Activated CD8-positive, alpha-beta memory T cell treated with anti-CD3 and anti-CD28 coated beads for 48 hours (primary cell): ENCODE results near the gene EMP3.
A peak's percentile ranks its signal among the peaks of the same experiment; 100 is the strongest.
"Not testable (repeated sequence)": the region's sequence is repeated elsewhere in the genome, so short reads cannot be mapped to it uniquely, and the experiment has no call there.

Experiments used
- DNase-seq, 3 experiments: peaks; one replicate each; pipeline ENCODE4 v3.0.0-alpha.2; 2020; ENCODE audit warnings: low read depth in 2 of 3, low spot score in 2 of 3

The EMP3 gene, protein sequence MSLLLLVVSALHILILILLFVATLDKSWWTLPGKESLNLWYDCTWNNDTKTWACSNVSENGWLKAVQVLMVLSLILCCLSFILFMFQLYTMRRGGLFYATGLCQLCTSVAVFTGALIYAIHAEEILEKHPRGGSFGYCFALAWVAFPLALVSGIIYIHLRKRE

DNA sequence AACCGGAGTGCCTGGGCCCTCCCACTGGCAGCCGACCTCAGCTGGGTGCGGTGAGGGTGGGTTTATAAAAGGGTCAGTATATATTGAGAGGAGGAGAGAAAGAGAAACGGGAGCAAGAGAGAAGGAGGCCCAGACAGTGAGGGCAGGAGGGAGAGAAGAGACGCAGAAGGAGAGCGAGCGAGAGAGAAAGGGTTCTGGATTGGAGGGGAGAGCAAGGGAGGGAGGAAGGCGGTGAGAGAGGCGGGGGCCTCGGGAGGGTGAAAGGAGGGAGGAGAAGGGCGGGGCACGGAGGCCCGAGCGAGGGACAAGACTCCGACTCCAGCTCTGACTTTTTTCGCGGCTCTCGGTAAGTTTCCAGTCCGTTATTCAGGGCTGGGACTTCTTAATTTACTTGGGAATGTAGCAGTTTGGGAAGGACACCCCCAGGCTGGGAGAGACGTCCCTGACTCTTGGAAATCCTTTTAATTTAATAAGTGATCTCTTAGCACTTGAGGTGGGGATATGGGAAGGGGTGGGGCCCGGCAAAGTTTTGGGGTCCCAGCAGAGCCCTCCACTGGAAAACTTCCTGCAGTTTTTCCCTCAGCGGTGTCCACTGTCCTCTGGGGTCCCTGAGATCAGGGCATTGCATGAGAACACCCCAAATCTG is at the start of gene EMP3:
TSS of gene EMP3 (plus strand) at position 288 of the 646 bp plus-strand sequence. CDS start 1,293 bp downstream, outside the sequence.
- DNase-seq: peak; percentile 55 to 68 (median 57)

DNA sequence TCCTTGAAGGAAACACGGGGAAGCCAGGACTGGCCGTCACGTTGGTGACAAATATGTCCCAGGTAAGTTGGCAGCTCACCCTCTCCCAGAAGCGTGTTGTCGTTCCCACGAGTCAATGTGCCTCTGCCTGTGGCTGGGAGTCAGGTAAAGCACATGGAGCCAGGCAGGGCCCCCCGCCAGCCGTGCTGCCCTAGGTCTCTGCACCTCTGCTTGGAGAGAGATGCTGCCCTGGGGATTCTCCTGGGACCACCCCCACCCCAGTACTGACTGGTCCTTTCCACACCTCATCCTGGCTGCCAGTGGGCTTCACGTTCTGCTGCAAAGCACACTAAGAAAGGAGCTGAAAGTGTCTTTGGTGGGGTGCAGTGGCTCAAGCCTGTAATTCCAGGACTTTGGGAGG is 45.6 kb upstream of the EMP3 start:
- DNase-seq: no peak

DNA sequence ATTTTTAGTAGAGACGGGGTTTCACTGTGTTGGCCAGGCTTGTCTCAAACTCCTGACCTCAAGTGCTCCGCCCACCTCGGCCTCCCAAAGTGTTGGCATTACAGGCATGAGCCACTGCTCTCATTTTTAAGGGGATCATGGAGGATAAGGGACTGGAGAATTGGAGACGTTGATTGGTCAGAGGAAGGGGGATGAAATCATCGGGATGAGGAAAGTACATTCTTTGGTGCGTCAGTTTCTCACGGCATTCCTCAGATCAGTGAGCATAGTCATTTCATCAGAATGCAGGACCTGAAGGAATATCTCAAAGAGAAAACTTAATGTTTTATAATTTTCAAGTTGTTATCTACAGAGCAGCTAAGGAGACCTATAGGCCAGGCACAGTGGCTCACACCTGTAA is 41.4 kb upstream of the EMP3 start:
- no peak for DNase-seq

DNA sequence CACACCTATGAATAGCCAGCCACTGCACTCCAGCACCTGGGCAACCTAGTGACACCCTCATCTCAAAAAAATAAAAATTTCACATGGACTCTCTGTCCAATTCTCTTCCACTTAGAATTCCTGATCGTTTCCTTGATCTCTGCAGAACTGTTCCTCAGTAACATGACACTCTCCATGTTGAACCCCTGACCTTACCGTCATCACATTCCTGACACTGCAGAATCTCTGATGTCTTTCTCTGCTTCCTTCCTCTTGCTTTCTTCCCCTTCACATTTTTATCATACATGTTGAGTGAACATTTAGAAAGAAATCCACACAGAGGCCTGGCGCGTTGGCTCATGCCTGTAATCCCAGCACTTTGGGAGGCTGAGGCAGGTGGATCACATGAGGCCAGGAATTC is 40.5 kb upstream of the EMP3 start:
- DNase-seq: no peak

DNA sequence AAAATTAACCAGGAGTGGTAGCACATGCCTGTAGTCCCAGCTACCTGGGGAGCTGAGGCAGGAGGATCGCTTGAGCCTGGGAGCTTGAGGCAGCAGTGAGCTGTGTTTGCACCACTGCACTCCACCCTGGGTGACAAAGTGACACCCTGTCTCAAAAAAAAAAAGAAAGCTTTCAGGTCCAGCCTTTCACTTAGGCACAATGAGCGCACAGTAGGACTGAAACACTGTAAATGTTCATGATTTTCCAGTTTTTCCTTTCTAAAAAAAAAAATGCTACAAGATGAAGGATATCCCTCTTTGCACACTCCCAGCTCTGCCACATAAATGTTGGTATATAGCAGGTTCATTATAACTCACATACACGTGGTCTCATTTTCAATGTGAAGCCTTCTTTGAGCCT is 37.6 kb upstream of the EMP3 start:
- DNase-seq: no peak

DNA sequence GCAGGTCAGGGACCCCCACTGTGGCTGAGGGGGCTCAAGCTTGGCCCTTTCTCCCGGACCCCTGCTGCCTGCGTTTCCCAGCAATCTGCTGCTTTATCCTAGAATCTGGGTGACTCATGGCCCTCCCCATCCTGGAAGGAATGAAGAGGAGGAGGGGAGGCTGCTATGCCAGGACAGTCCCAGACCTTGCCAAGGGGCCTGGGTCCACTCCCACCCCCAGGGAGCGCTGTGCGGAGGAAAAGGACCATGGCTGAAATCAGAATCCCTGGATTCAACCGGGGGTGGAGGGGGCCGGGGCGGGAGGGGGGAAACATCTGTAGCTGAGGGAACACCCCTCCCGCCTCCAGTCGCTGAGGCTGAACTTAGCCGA is 35.0 kb upstream of the EMP3 start:
- DNase-seq: no peak

DNA sequence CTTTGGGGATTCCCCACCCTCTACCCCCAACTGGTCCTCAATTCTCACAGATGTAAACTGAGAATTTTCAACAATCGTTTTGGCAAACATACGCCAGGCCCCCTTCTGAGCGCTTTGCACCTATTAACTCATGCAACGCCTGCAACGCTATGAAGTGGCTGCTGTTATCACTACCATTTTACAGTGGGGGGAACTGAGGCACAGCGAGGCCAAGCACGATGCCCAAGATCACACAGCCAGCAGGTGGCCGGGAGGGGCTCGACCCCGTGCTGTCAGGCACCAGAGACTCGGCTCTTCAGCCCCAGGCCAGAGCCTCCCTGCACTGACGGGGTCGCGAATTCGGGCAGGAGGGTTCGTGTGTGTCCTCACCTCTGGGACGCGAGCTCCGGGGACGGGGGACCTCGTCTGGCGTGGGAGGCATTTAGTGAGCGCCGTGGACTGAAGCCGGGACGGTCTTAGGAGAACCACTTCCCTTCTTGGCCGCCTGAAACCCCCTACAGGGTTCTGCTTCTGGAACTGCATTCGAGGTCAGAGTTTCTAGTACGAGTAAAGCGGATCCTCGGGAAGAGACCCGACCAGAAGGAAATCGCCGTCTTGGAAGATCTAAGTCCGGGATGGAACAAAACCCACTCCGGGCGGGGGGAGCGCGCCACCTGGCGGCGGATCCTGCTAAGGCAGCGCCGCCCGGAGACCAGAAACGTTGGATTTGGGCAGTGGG is 34.4 kb upstream of the EMP3 start:
- DNase-seq: peak in 2 of 3 experiments; percentile 42 to 61

DNA sequence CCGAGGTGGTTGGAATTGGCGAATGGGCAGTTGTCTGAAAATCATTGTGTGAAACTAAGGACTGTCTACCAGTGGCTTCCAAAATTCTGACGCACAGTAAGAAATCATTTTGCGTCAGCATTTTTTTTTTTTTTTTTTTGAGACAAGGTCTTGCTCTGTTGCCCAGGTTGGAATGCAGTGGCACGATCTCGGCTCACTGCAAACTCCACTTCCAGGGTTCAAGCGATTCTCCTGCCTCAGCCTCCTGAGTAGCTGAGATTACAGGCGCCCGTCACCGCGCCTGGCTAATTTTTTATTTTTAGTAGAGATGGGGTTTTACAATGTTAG is 33.9 kb upstream of the EMP3 start:
- not testable (repeated sequence) for DNase-seq

DNA sequence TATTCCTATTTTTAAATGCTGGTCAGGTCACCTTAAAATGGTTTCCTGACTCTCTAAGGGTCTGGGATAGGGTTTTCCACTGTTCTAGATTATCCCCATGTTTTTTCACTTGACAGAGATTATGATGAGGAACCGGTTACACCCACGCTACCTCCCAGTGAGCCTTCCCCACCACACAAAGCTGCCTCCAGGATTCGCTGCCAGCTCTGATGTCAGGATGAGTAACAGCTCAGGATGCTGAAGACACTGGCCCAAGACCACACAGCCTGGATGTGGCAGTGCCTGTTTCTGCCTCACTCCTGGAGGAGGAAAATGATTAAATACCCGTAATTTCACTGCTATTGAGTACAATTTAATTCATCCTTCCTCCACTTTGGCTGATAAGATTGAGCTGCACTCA is 32.6 kb upstream of the EMP3 start:
- DNase-seq: no peak

DNA sequence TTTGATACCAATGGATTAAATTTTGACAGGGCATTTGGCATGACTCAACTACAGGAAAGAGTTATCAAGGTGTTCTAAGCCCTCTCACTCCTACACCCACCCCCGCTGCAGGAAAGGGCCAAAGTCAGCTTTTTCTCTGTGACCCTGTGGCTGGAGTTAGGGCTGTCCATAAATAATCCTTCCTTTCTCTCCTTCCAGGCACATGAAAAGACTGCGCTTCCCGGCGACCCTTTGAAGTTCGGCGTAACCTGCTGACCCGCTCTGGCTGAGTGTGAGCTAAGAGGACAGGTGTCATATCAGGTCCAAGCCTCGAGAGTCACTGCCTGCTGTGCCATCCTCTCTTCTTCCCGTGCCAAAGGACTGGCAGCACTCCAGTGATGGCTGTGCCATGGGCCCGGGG is 29.9 kb upstream of the EMP3 start:
- no peak for DNase-seq

DNA sequence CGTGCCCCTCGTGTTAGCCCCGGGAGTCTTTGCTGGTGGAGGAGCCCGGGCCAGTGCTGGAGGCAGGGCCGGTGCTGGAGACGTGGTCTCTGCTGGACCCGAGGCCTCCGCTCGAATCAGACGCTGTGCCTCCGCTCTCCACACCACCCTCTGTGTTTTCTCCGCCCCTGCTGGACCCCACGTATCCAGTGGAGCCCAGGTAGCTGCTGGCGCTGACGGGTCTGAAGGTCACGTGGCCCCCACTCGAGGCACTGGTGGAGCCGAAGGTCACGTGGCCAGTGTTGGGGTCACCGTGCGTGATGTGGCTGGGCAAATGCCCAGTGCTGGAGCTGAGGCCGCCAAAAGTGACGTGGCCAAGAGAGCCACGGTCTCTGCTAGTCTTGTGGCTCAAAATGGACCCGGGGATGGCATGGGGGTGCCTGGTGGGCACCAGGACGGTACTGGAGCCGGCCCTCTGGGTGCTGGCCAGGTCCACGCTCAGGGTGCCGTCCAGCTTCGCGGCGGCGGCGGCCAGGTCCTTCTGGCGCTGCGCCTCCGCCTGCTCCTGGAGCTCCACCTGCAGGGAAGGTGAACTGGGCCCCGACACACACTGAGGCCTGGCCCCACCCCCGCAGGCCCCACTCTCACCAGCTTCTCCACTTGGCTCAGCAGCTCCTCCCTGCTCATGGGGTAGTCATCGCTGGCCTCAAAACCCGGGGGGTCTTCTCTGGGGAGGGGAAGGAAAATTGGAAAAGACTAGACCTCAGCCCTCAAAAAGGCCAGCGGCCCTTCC is 28.2 kb upstream of the EMP3 start:
- no peak for DNase-seq

DNA sequence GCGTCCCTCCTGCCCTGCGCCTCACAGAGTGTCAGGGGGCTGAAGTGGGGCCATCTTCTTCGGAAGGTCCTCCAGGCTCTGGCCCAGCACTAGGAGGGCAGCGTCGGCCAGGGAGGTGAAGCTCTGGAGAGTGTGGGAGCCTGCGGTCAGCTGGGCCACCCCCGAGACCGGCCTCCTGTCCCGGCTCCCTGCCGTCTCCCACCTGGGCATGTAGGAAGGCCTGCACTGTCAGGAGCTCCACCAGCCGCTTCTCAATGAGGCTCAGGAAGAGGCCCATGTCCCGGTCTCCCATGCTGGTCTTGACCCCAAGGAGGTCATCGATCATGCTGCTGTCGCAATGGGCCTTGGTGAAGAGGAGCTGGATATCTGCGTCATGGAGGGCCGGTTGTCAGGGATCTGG is 27.4 kb upstream of the EMP3 start:
- DNase-seq: no peak

DNA sequence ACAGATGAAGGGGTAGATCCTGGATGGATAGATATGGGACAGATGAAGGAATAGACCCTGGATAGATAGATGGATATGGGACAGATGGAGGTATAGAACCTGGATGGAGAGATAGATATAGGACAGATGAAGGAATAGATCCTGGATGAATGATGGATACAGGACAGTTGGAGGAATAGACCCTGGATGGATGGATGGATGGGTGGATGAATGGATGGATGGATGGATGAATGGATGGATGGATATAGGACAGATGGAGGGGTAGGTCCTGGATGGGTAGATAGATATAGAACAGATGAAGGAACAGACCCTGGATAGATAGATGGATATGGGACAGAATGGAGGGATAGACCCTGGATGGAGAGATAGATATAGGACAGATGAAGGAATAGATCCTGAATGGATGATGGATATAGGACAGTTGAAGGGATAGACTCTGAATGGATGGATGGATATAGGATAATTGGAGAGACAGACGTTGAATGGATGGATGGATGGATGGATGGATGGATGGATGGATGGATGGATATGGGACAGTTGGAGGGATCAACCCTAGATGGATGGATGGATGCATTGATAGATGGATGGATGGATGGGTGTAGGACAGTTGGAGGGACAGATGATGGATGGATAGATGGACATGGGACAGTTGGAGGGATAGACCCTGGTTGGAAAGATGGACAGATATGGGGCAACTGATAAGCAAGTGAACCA is 23.3 kb upstream of the EMP3 start:
- DNase-seq: no peak

DNA sequence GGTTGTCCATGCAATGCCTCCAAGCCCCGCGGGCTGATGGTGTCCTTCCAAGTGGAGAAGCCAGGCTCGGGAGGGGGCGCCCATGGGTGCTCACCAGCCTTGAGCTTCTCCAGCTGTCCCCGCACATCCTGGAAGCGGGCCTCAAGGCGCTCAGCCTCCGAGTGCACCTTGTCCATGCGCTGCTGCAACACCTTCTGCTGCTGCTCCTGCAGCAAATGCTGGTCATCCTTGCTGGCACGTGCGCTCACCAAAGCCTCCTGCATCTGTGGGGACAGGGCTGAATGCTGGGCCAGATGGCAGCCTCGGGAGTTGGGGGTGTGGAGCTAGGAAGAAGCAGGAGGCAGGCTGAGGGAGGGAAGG is 22.8 kb upstream of the EMP3 start:
- no peak for DNase-seq

DNA sequence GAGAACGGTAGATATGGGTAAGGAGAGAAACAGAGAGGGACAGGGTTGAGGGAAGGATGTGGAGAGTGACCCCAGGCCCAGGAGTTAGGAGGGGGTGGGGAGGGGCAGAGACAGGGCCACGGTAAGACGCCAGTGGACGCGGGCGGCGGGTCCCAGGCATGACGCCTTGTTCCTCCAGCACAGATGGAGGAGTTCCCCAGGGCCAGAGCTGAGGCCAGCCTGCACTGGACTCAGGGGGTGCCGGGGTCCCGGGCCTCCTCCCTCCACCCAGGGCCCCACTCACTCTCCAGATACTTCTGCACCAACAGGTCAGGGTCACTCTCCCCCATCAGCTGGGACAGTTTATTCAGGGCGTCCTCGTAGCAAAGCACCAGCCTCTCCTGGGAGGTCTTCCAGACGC is 22.0 kb upstream of the EMP3 start:
- no peak for DNase-seq

DNA sequence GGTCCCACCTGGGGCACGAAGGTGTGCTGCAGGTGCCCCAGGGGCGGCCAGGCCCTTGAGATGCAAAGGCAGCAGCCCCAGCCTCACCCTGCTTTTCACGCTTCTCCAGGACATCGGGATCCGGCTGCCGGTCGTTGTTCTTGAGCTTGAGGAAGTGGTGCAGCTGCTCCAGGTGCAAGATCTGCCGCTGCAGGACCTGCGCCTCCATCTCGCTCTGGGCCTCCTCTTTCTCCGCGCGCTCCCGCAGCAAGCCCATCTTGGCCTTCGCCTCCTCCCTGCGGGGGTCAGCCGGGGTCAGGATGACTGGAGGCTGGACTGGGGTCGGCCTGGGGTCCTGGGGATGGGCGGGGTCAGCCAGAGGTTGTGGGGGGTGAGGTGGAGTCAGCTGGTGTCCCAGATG is 21.5 kb upstream of the EMP3 start:
- DNase-seq: no peak

DNA sequence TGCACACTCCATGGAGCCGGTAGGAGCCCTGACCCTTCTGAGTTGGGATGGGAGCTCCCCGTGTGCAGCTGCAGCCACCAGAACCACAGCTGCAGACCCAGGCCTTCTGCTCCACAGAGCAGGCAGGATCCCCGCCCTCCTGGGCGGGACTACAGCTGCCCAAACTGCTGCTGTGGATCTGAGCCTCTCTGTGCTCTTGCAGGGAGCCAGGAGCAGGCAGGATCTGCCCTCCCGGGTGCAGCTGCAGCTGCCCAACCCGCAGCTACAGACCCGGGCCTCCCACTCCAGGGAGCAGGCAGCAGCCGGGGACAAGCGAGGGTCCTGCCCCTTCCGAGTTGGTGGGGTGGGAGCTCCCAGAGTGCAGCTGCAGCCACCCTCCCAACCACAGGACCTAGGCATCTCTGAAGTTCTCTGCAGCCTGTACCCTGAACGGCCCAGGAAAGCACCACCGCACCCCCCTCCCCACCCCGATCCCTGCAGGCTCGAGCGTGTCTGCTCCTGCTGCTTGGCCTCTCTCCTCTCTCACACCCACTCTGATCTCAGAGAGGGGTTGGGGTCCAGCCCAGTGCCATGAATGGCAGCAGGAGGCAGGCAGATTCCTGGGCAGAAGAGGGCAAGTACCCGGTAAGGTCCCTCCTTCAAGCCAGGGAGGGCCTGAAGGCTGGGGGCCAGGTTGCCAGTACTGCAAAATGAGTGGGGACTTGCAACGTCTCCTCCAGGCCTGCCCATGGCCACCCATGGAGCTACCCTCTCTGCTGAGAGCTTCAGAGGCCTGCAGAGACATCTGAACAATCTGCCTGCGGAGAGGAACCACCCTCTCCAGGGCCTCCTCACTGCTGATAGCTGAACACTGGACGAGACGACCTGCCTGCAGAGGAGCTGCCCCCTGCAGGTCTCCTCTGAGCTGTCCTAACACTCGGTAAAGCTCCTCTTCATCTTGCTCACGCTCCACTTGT is 16.4 kb upstream of the EMP3 start:
- DNase-seq: no peak

DNA sequence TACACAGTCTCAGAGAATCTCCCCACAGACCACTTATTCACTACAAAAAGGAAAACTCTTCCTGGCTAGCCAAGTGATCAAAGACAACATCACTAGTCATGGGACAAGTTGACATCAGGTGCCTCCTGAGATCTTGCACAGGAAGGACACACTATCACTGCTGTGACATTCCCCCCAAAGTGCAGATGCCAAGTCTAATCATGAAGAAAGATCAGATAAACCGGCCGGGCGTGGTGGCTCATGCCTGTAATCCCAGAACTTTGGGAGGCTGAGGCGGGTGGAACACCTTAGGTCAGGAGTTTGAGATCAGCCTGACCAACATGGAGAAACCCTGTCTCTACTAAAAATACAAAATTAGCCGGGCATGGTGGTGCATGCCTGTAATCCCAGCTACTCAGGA is 15.6 kb upstream of the EMP3 start:
- not testable (repeated sequence) for DNase-seq

DNA sequence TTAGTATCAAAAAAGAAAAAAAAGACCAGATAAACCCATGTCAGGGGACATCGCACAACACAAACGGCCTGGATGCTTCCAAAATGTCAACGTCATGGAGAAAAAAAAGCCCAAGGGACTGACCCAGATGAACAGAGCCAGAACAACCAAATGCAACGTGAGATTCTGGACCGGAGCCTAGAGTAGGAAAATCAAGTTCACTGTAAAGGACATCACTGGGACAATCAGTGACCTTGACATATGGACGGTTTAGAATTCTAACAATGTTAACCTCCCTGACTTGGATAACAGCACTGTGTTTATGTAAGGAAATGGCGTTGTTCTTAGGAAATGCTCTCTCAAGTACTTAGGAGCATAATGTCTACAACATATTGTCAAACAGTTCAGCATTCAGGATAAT is 15.1 kb upstream of the EMP3 start:
- no peak for DNase-seq

DNA sequence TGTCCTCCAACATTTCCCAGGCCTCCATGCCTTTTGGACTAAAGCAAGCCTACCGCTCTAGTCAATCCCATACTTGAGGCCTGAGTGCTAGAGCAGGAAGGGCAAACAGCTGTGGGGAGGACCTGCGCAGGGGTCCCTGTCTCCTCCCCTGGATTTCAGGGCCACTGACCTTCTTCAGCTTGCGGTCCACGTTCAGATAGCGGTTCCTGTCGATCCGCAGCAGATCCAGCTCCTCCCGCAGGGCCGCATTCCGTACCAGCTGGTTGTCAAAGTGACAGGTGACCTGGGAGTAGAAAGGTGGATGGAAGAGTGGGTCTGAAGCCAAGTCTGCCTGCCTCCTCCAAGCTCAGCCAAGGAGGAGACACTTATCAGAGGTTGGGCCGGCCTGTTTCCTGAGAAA is 14.0 kb upstream of the EMP3 start:
- DNase-seq: no peak
